Measurements from ENCODE around the gene FAM117A. TPM values are rescaled to one million over a fixed set of nuclear protein-coding genes. Genes with fewer than 3 reads are reported as not detected.

Gene FAM117A
- total and polyA plus RNA-seq, 10 of the 15 experiments (the other 5 are each of a cell fraction or from before 2014, with no cell fraction given) = 2.1 to 29.6 (median 20.0) TPM

DNA sequence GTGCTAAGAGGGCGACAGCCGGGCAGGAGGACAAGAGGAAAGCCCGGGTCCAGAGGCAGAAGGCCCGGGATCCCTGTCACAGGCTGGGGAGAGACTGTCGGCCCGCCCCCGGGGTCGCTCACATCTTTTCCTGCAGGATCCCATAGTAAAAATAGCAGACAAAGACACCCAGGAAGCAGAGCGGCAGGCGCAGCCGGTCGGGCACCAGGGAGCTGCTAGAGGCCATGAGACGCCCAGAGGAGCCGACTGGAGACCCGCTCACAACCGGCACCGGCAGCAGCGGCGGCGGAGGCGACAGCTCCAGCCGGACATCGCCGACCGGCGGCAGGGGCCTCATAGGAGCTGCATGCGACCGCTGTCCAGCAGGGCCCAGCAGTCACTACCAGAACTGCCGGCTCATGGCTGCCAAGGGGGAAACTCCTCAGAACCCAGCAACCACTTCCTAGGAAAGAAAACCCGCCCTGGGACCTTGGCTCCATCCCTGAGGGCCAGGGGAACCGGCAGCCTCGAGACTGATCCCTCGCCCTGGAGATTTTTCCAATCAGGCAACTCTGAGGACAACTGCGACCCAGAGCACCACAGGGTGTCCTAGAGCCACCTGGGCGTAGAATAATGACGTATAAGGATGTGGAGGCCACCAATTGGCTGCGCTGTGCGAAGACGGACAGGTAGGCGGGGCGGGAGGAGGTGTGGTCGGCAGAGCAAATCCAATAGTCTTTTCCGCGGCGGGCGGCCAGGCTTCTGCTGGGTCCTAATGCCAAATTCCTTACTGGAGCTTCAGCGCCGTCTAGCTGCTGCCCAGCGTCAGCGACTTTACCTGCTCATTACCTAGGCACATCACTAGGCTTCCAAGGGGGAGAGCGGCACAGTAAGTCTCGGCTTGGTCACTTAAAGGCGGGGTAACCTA lies 56.1 kb downstream of the FAM117A start, which contains the start of gene SLC35B1 (continued):
- TF ChIP-seq, protein P1, sequence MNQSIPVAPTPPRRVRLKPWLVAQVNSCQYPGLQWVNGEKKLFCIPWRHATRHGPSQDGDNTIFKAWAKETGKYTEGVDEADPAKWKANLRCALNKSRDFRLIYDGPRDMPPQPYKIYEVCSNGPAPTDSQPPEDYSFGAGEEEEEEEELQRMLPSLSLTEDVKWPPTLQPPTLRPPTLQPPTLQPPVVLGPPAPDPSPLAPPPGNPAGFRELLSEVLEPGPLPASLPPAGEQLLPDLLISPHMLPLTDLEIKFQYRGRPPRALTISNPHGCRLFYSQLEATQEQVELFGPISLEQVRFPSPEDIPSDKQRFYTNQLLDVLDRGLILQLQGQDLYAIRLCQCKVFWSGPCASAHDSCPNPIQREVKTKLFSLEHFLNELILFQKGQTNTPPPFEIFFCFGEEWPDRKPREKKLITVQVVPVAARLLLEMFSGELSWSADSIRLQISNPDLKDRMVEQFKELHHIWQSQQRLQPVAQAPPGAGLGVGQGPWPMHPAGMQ (IDR thresholded peaks at IDR 0.05; ENCODE audit: borderline replicate concordance) = peak; percentile 99
- no peak; the same call in 1 of the 2 replicates for TF ChIP-seq RAD51 (IDR thresholded peaks at IDR 0.05)
- no peak for TF ChIP-seq PAX8 (IDR thresholded peaks at IDR 0.05)
- TF ChIP-seq, protein P2, sequence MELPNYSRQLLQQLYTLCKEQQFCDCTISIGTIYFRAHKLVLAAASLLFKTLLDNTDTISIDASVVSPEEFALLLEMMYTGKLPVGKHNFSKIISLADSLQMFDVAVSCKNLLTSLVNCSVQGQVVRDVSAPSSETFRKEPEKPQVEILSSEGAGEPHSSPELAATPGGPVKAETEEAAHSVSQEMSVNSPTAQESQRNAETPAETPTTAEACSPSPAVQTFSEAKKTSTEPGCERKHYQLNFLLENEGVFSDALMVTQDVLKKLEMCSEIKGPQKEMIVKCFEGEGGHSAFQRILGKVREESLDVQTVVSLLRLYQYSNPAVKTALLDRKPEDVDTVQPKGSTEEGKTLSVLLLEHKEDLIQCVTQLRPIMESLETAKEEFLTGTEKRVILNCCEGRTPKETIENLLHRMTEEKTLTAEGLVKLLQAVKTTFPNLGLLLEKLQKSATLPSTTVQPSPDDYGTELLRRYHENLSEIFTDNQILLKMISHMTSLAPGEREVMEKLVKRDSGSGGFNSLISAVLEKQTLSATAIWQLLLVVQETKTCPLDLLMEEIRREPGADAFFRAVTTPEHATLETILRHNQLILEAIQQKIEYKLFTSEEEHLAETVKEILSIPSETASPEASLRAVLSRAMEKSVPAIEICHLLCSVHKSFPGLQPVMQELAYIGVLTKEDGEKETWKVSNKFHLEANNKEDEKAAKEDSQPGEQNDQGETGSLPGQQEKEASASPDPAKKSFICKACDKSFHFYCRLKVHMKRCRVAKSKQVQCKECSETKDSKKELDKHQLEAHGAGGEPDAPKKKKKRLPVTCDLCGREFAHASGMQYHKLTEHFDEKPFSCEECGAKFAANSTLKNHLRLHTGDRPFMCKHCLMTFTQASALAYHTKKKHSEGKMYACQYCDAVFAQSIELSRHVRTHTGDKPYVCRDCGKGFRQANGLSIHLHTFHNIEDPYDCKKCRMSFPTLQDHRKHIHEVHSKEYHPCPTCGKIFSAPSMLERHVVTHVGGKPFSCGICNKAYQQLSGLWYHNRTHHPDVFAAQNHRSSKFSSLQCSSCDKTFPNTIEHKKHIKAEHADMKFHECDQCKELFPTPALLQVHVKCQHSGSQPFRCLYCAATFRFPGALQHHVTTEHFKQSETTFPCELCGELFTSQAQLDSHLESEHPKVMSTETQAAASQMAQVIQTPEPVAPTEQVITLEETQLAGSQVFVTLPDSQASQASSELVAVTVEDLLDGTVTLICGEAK (IDR thresholded peaks at IDR 0.05; ENCODE audit: borderline replicate concordance) = peak; percentile 80
- no peak; the same call in 1 of the 2 replicates for TF ChIP-seq HDGF (IDR thresholded peaks at IDR 0.05)
- no peak for TF ChIP-seq BMI1 (IDR thresholded peaks at IDR 0.05; ENCODE audit: borderline replicate concordance)
- TF ChIP-seq KLF5 (IDR thresholded peaks at IDR 0.05; ENCODE audit: partially characterized antibody) = peak; percentile 94
- TF ChIP-seq RFX5 (IDR thresholded peaks at IDR 0.05; ENCODE audit: low read depth, low read length) = no peak; the same call in 1 of the 2 replicates
- TF ChIP-seq CHD4 (IDR thresholded peaks at IDR 0.05) = no peak
- TF ChIP-seq TBL1XR1 (IDR thresholded peaks at IDR 0.05; ENCODE audit: low read depth, low read length) = no peak
- TF ChIP-seq TARDBP (IDR thresholded peaks at IDR 0.05; ENCODE audit: borderline replicate concordance) = peak; percentile 84
- TF ChIP-seq KDM1A (IDR thresholded peaks at IDR 0.05; ENCODE audit: borderline replicate concordance) = no peak
- TF ChIP-seq, protein P3, sequence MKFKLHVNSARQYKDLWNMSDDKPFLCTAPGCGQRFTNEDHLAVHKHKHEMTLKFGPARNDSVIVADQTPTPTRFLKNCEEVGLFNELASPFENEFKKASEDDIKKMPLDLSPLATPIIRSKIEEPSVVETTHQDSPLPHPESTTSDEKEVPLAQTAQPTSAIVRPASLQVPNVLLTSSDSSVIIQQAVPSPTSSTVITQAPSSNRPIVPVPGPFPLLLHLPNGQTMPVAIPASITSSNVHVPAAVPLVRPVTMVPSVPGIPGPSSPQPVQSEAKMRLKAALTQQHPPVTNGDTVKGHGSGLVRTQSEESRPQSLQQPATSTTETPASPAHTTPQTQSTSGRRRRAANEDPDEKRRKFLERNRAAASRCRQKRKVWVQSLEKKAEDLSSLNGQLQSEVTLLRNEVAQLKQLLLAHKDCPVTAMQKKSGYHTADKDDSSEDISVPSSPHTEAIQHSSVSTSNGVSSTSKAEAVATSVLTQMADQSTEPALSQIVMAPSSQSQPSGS (IDR thresholded peaks at IDR 0.05; ENCODE audit: low read length) = no peak
- peak in 1 of 2 experiments; percentile 24; a peak in 1 of 4 replicates for TF ChIP-seq ETV6 (conservative IDR thresholded peaks at IDR 0.05 in 1 of 2, IDR thresholded peaks at IDR 0.05 in 1 of 2; ENCODE audit: borderline replicate concordance in 1 of 2, low read depth in 1 of 2)
- TF ChIP-seq SMAD5 (IDR thresholded peaks at IDR 0.05; ENCODE audit: low read depth) = peak; percentile 39; the same call in 1 of the 2 replicates
- no peak for TF ChIP-seq ZSCAN29 (IDR thresholded peaks at IDR 0.05)
- TF ChIP-seq IKZF1 (conservative IDR thresholded peaks at IDR 0.05) = peak; percentile 99
- TF ChIP-seq POLR2A (IDR thresholded peaks at IDR 0.05; ENCODE audit: low read depth, low read length) = peak; percentile 93
- TF ChIP-seq, protein P4, sequence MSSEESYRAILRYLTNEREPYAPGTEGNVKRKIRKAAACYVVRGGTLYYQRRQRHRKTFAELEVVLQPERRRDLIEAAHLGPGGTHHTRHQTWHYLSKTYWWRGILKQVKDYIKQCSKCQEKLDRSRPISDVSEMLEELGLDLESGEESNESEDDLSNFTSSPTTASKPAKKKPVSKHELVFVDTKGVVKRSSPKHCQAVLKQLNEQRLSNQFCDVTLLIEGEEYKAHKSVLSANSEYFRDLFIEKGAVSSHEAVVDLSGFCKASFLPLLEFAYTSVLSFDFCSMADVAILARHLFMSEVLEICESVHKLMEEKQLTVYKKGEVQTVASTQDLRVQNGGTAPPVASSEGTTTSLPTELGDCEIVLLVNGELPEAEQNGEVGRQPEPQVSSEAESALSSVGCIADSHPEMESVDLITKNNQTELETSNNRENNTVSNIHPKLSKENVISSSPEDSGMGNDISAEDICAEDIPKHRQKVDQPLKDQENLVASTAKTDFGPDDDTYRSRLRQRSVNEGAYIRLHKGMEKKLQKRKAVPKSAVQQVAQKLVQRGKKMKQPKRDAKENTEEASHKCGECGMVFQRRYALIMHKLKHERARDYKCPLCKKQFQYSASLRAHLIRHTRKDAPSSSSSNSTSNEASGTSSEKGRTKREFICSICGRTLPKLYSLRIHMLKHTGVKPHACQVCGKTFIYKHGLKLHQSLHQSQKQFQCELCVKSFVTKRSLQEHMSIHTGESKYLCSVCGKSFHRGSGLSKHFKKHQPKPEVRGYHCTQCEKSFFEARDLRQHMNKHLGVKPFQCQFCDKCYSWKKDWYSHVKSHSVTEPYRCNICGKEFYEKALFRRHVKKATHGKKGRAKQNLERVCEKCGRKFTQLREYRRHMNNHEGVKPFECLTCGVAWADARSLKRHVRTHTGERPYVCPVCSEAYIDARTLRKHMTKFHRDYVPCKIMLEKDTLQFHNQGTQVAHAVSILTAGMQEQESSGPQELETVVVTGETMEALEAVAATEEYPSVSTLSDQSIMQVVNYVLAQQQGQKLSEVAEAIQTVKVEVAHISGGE (CRISPR knock-in tag; IDR thresholded peaks at IDR 0.05) = no peak
- peak; percentile 86 for TF ChIP-seq FOXK2 (IDR thresholded peaks at IDR 0.05)
- 0 out of 2 replicates have a peak, but pooled peaks have one; percentile 15 for TF ChIP-seq EED (IDR thresholded peaks at IDR 0.05; ENCODE audit: low read depth)

Data from GM12878 (cell line).